Esophagus squamous epithelium (tissue), 4 donors: ENCODE results near the gene NR3C1.

Experiments
- POLR2A ChIP-seq, 4 donors: fragments of 450-650 bp; IDR thresholded peaks; one replicate each; pipeline ENCODE4 v1.6.1; 2017; ENCODE audit warnings: antibody characterized with exemption in 4 of 4, mild to moderate bottlenecking in 4 of 4, moderate library complexity in 3 of 4
- TF ChIP-seq, protein P1 (sequence below), 6 experiments: fragments of 450-650 bp in 4 of 6; fragments of 200-600 bp in 2 of 6; sonication (generic) in 2 of 6; IDR thresholded peaks; one replicate each; pipeline ENCODE4 v1.5.1; 2016 to 2019; ENCODE audit warnings: antibody characterized with exemption in 6 of 6, mild to moderate bottlenecking in 4 of 6, moderate library complexity in 4 of 6

DNA sequence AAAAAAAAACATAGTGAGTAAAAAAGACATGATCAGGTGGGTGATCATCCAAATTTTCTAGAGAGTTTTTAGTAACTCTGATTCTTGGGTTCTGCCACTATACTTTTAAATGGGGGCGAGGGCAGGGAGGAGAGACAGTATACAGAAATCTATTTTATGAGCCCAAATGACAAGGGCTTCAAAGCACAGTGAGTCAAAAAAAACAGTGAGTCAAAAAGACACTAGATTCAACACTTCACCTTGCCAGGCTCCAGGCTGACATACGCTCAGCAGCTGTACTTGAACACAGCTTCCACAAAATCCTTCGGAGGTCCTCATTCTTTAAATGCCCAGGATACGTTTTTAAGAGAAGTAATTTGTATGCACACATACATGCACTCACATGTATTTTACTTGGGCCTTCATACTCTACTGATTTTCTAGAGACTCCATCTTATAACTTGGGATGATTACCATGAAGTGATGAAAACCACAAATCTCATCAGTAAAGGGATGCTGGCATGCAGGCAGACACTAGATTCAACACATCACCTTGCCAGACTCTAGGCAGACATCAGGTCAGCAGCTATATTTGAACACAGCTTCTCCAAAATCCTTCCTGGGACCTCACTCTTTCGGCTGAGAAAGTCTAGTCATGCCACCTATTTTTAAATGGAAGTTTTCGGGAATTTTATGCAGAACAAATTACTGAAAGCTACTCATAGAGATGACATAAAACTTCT, 28.8 kb downstream of the NR3C1 start:
- TF ChIP-seq, protein P1, sequence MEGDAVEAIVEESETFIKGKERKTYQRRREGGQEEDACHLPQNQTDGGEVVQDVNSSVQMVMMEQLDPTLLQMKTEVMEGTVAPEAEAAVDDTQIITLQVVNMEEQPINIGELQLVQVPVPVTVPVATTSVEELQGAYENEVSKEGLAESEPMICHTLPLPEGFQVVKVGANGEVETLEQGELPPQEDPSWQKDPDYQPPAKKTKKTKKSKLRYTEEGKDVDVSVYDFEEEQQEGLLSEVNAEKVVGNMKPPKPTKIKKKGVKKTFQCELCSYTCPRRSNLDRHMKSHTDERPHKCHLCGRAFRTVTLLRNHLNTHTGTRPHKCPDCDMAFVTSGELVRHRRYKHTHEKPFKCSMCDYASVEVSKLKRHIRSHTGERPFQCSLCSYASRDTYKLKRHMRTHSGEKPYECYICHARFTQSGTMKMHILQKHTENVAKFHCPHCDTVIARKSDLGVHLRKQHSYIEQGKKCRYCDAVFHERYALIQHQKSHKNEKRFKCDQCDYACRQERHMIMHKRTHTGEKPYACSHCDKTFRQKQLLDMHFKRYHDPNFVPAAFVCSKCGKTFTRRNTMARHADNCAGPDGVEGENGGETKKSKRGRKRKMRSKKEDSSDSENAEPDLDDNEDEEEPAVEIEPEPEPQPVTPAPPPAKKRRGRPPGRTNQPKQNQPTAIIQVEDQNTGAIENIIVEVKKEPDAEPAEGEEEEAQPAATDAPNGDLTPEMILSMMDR (IDR thresholded peaks at IDR 0.05), result no peak
- no peak for TF ChIP-seq POLR2A (IDR thresholded peaks at IDR 0.05)
